Fibroblast of the aortic adventitia (primary cell): ENCODE data around the gene COX8A. TPM values are rescaled to one million over a fixed set of nuclear protein-coding genes. Genes with fewer than 3 reads are reported as not detected.

Experiments
- DNase-seq: peaks from one replicate; pipeline ENCODE4 v3.0.0-alpha.2; 2010; ENCODE audit warnings: low read depth
- H3K4me3 ChIP-seq: 2 replicates; pipeline ENCODE4 v1.5.1; 2011; ENCODE audit warnings: low read depth, mild to moderate bottlenecking, control low read depth, low read length, moderate library complexity
- CTCF ChIP-seq: IDR thresholded peaks from 2 replicates; pipeline ENCODE4 v1.5.1; 2011; ENCODE audit warnings: mild to moderate bottlenecking, low read length, control low read depth, inconsistent platforms; ENCODE audit not compliant: insufficient read depth
- total RNA-seq: library from RNA; depleted of rRNA; stranded (reverse); fragments of >200 nt; gene quantifications from 2 replicates; pipeline ENCODE4 v1.2.3, GENCODE V29; 2012; ENCODE audit warnings: low replicate concordance

Gene COX8A
- 68.4 and 252 TPM in 2 replicates for total RNA-seq

- DNase-seq = peak; percentile 100
- peak; percentile 16 for TF ChIP-seq CTCF
- H3K4me3 ChIP-seq = peak within 1 kb of the TSS; percentile 97
These were observed at the start of gene COX8A for GRCh38 chr11:63974259-63975143. TSS of gene COX8A (plus strand) at chr11:63974620. CDS start at chr11:63974681, 61 bp downstream.

GRCh38 chr11:63929616-63930015 is 44.8 kb upstream of the COX8A start:
- DNase-seq = no peak
- H3K4me3 ChIP-seq = no peak overlapping the region
- TF ChIP-seq CTCF = no peak

- no peak for DNase-seq
- no peak overlapping the region for H3K4me3 ChIP-seq
- TF ChIP-seq CTCF = no peak
These were observed 43.4 kb upstream of the COX8A start for GRCh38 chr11:63931045-63931444.

GRCh38 chr11:63931876-63932275 is 42.5 kb upstream of the COX8A start:
- H3K4me3 ChIP-seq = no peak overlapping the region
- no peak for DNase-seq
- no peak for TF ChIP-seq CTCF

GRCh38 chr11:63933459-63933858 is 41.0 kb upstream of the COX8A start:
- peak; percentile 28 for DNase-seq
- no peak overlapping the region for H3K4me3 ChIP-seq
- no peak for TF ChIP-seq CTCF

- no peak for DNase-seq
- H3K4me3 ChIP-seq = peak overlapping the region; percentile 95
- TF ChIP-seq CTCF = no peak
These were observed 36.5 kb upstream of the COX8A start for GRCh38 chr11:63937713-63938478.
